Stimulated activated CD4-positive, alpha-beta T cell treated with anti-CD3 and anti-CD28 coated beads, Interleukin-2, amount 100 ng/mL, for 24 hours (primary cell): ENCODE measurements around the gene HOXD12.
A peak's percentile ranks its signal among the peaks of the same experiment; 100 is the strongest.

ENCODE experiments used
- DNase-seq, 2 donors: peaks; one replicate each; pipeline ENCODE4 v3.0.0-alpha.2; 2020

Gene HOXD12

GRCh38 chr2:176122683-176123410 is 23.3 kb downstream of the HOXD12 start, which contains the start of gene HOXD9:
TSS of gene HOXD9 (plus strand) at chr2:176122719. CDS start at chr2:176122769, 50 bp downstream.
- peak in 1 of 2 donors; percentile 34 for DNase-seq

GRCh38 chr2:176123411-176124109 is 24.0 kb downstream of the HOXD12 start:
- no peak for DNase-seq

- DNase-seq, result no peak
These were observed 24.7 kb downstream of the HOXD12 start for GRCh38 chr2:176124110-176124946.

GRCh38 chr2:176124947-176125771 is 25.6 kb downstream of the HOXD12 start:
- no peak for DNase-seq

GRCh38 chr2:176125772-176126054 is 26.1 kb downstream of the HOXD12 start:
- DNase-seq, result no peak

- peak; percentile 77 to 80 for DNase-seq
These were observed 27.6 kb downstream of the HOXD12 start for GRCh38 chr2:176126929-176127773.

- DNase-seq, result no peak
These were observed 28.1 kb downstream of the HOXD12 start for GRCh38 chr2:176127774-176128072.

GRCh38 chr2:176128172-176128981 is 28.8 kb downstream of the HOXD12 start:
- no peak for DNase-seq

- peak in 1 of 2 donors; percentile 21 for DNase-seq
These were observed 29.6 kb downstream of the HOXD12 start, which contains the start of gene HOXD8 for GRCh38 chr2:176128982-176129796. TSS of gene HOXD8 (plus strand) at chr2:176129705. CDS start at chr2:176130367, 662 bp downstream.

- no peak for DNase-seq
These were observed 30.2 kb downstream of the HOXD12 start for GRCh38 chr2:176129813-176130146.

GRCh38 chr2:176130147-176130956 is 30.8 kb downstream of the HOXD12 start:
- DNase-seq, result peak in 1 of 2 donors; percentile 38

GRCh38 chr2:176130957-176131847 is 31.6 kb downstream of the HOXD12 start:
- no peak for DNase-seq

- no peak for DNase-seq
These were observed 32.2 kb downstream of the HOXD12 start for GRCh38 chr2:176131848-176132158.

- DNase-seq, result no peak
These were observed 32.9 kb downstream of the HOXD12 start for GRCh38 chr2:176132205-176133171.

- DNase-seq, result no peak
These were observed 33.8 kb downstream of the HOXD12 start for GRCh38 chr2:176133389-176133788.

GRCh38 chr2:176134035-176134434 is 34.4 kb downstream of the HOXD12 start:
- DNase-seq, result no peak

- no peak for DNase-seq
These were observed 35.4 kb downstream of the HOXD12 start for GRCh38 chr2:176135035-176135440.
